ENCODE results near the gene HMGCR.

The HMGCR gene

DNA sequence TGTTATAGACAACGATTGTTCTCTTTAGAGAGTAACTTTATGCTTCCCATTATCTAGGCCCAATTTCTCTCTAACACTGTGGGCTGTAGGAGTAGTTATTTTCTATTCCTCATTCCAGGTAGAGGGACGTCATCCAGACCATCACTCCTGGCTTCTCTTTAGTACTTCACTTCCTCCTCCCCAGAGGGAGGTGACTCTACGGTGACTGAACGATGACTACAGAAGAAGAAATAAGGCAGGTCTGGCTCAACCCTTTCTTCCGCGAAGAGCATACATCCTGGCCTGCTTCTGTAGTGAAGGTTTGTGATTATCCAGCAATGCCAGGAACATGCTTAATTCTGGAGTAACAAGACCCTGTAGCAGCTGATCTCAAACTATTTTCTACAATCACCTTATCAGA lies 50.8 kb downstream of the HMGCR start:
- no peak for DNase-seq

DNA sequence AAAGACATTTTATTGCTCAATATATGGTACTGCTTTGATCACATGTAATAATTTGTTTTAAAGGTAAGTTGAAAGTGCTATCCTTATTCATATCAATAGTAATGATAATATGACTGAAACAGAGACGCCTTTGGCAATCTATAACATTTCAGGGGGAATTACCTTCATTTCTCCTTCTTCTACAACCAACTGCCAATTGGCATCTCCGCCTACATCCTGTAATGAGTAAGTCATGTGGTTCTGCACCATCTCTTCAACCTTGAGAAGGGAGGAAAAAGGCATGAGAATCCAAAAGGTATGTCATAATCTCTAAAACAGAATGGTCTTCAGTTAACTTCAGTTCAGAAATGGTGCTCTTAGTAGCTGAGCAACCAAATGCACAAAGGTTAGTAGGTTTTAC lies 52.4 kb downstream of the HMGCR start:
- DNase-seq: no peak

- DNase-seq: no peak
Observed at GRCh38 chr5:75395277-75395676, 58.3 kb downstream of the HMGCR start.

DNA sequence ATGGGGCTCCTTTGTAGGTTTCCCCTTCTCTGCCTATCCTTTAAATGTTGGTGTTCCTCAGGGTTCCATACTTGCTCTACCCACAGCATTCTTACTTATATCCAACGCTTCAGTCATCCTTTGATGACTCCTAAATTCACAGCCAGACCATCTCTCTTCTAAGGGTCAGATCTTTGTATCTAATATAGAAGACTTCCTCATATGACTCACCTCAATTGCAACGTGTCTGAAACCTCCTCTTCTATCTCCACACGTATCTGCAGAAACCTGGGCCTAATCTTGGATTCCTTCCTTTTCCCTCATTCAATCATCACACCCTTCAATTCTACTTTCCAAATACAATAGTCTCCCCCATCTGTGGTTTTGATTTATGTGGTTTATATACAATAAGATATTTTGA lies 68.3 kb downstream of the HMGCR start:
- no peak for DNase-seq

All from C1 segment of cervical spinal cord (tissue), 14 donors.